Keratinocyte (primary cell): ENCODE results near the gene SYT6. TPM values are rescaled to one million over a fixed set of nuclear protein-coding genes. Genes with fewer than 3 reads are reported as not detected.

Experiments used
- DNase-seq: peaks from one replicate; pipeline ENCODE4 v3.0.0-alpha.2; 2011; ENCODE audit warnings: low read depth, missing footprints, low spot score
- FAIRE-seq: peaks from 2 replicates; lab custom pipeline; 2011; peaks lifted over from hg19 to GRCh38; lab: Jason Lieb, UNC
- H2AFZ ChIP-seq: 2 replicates; pipeline ENCODE4 v1.6.0; 2012; ENCODE audit warnings: low read length, control low read depth, inconsistent platforms; ENCODE audit not compliant: control insufficient read depth
- H3K27ac ChIP-seq: 2 replicates; pipeline ENCODE4 v1.5.1; 2011; ENCODE audit warnings: low read length; ENCODE audit not compliant: control insufficient read depth, insufficient read depth
- H3K27me3 ChIP-seq: 3 replicates; pipeline ENCODE4 v1.6.0; 2011; ENCODE audit warnings: low read length; ENCODE audit not compliant: control insufficient read depth, insufficient read depth; ENCODE audit errors: extremely low read depth
- H3K36me3 ChIP-seq, 2 experiments: 2 replicates in 1 of 2; 3 replicates in 1 of 2; pipeline ENCODE4 v1.5.1; 2011; ENCODE audit warnings: low read length in 2 of 2, mild to moderate bottlenecking in 1 of 2; ENCODE audit not compliant: control insufficient read depth in 2 of 2, insufficient read depth in 2 of 2; ENCODE audit errors: extremely low read depth in 1 of 2
- H3K4me1 ChIP-seq: 3 replicates; pipeline ENCODE4 v1.5.1; 2011; ENCODE audit warnings: low read length; ENCODE audit not compliant: control insufficient read depth, insufficient read depth; ENCODE audit errors: extremely low read depth
- H3K4me2 ChIP-seq: 3 replicates; pipeline ENCODE4 v1.6.0; 2011; ENCODE audit warnings: low read depth, low read length; ENCODE audit not compliant: control insufficient read depth, insufficient read depth; ENCODE audit errors: extremely low read depth
- H3K4me3 ChIP-seq, 3 experiments: fragments of 200-600 bp in 1 of 3; sonication (generic) in 1 of 3; 2 replicates in 2 of 3; 3 replicates in 1 of 3; pipeline ENCODE4 v1.5.1; 2011 to 2016; ENCODE audit warnings: low read length in 3 of 3, mild to moderate bottlenecking in 3 of 3, control low read depth in 2 of 3, inconsistent platforms in 1 of 3, low read depth in 1 of 3, mixed read lengths in 1 of 3, mixed run types in 1 of 3, moderate library complexity in 1 of 3; ENCODE audit not compliant: control insufficient read depth in 2 of 3, insufficient read depth in 2 of 3; ENCODE audit errors: extremely low read depth in 1 of 3
- H3K79me2 ChIP-seq: 2 replicates; pipeline ENCODE4 v1.6.0; 2012; ENCODE audit warnings: low read length; ENCODE audit not compliant: control insufficient read depth, insufficient read depth
- H3K9ac ChIP-seq: 3 replicates; pipeline ENCODE4 v1.6.0; 2011; ENCODE audit warnings: low read length; ENCODE audit not compliant: control insufficient read depth, insufficient read depth; ENCODE audit errors: extremely low read depth
- H3K9me1 ChIP-seq: 3 replicates; pipeline ENCODE4 v1.6.0; 2011; ENCODE audit warnings: low read length; ENCODE audit not compliant: control insufficient read depth, insufficient read depth; ENCODE audit errors: extremely low read depth
- H3K9me3 ChIP-seq: 2 replicates; pipeline ENCODE4 v1.5.1; 2012; ENCODE audit warnings: low read depth, low read length; ENCODE audit not compliant: control insufficient read depth
- H4K20me1 ChIP-seq: 3 replicates; pipeline ENCODE4 v1.6.0; 2011; ENCODE audit warnings: low read length; ENCODE audit not compliant: control insufficient read depth, insufficient read depth; ENCODE audit errors: extremely low read depth
- CTCF ChIP-seq, 3 experiments: IDR thresholded peaks in 1 of 3; conservative IDR thresholded peaks in 1 of 3; optimal IDR thresholded peaks in 1 of 3; 2 replicates in 2 of 3; 3 replicates in 1 of 3; pipeline versions ENCODE3 to v1.5.1; 2011; ENCODE audit warnings: low read length in 3 of 3, mild to moderate bottlenecking in 3 of 3, moderate library complexity in 2 of 3, control low read depth in 1 of 3, inconsistent platforms in 1 of 3; ENCODE audit not compliant: insufficient read depth in 2 of 3; ENCODE audit errors: extremely low read depth in 1 of 3
- EZH2 ChIP-seq: IDR thresholded peaks from one replicate; pipeline ENCODE4 v1.6.1; 2012; ENCODE audit warnings: inconsistent platforms, mild to moderate bottlenecking, low read length, moderate library complexity
- dilution Hi-C: fragments of 300-500 bp; cut with MboI; formaldehyde crosslinking; loops from one replicate; pipeline ENCODE4 v1.7.0; 2020; ENCODE audit warnings: low sequenced_read_pairs; ENCODE audit not compliant: extremely low pct_ligation_motif_present
- polyA plus RNA-seq, 5 experiments: library from polyadenylated mRNA; depleted of rRNA in 3 of 5; stranded (reverse) in 3 of 5; stranded (forward) in 1 of 5; unstranded in 1 of 5; fragments of >200 nt; gene quantifications; 1 replicate in 1 of 5; 2 replicates in 3 of 5; 3 replicates in 1 of 5; pipeline versions ENCODE4 v1.2.1 to v1.2.3, GENCODE V29; 2011 to 2012; ENCODE audit warnings: missing spikeins in 2 of 5, low read depth in 1 of 5, low replicate concordance in 1 of 5

Gene SYT6
- polyA plus RNA-seq, 1 donor (not counting 4 experiments of a cell fraction or from before 2014, with no cell fraction given), result not detected

- Histone ChIP-seq H2AFZ (no peak overlapping the region), H3K9me1 (no peaks in the 10 kb centered on the region), H3K9me3 (no peaks in the 10 kb centered on the region), H3K36me3 (no peaks in the 10 kb centered on the region), H3K79me2 (no peaks in the 10 kb centered on the region), H3K4me2 (no peak overlapping the region), H3K27me3 (no peaks in the 10 kb centered on the region), H3K4me1 (peaks cover 33% of the 10 kb centered on the region), H3K4me3 (no peak overlapping the region), H3K27ac (no peak overlapping the region), H4K20me1 (no peaks in the 10 kb centered on the region), H3K9ac (no peak overlapping the region)
- dilution Hi-C loops, result no loop called here
- DNase-seq, result no peak
- TF ChIP-seq EZH2, result no peak
- FAIRE-seq, result no peak
Observed at GRCh38 chr1:114117654-114118053, 36.0 kb downstream of the SYT6 start.

- H3K4me3 ChIP-seq, result no peak overlapping the region
- H3K4me1 ChIP-seq, result peaks cover 26% of the 10 kb centered on the region
- no peak overlapping the region for H3K9ac ChIP-seq
- dilution Hi-C loops, result no loop called here
- H3K4me2 ChIP-seq, result no peak overlapping the region
- H3K27ac ChIP-seq, result no peak overlapping the region
- H3K79me2 ChIP-seq, result no peaks in the 10 kb centered on the region
- no peaks in the 10 kb centered on the region for H4K20me1 ChIP-seq
- H3K9me1 ChIP-seq, result no peaks in the 10 kb centered on the region
- FAIRE-seq (no peak), DNase-seq (no peak)
- H3K36me3 ChIP-seq, result no peaks in the 10 kb centered on the region
- no peaks in the 10 kb centered on the region for H3K9me3 ChIP-seq
- no peak overlapping the region for H2AFZ ChIP-seq
- TF ChIP-seq EZH2 (no peak), CTCF (optimal IDR thresholded peaks at IDR 0.05 in 1 of 3, IDR thresholded peaks at IDR 0.05 in 1 of 3, conservative IDR thresholded peaks at IDR 0.05 in 1 of 3; ENCODE audit: extremely low read depth in 1 of 3, insufficient read depth in 2 of 3, low read length in 3 of 3) (no peak)
- H3K27me3 ChIP-seq, result no peaks in the 10 kb centered on the region
Observed at GRCh38 chr1:114116086-114116485, 37.6 kb downstream of the SYT6 start.
